GM12864 (cell line): ENCODE results near the gene DCLK3.

Experiments used
- DNase-seq: peaks from one replicate; pipeline ENCODE4 v3.0.0-alpha.2; 2011; ENCODE audit warnings: low read depth
- H3K4me3 ChIP-seq: 2 replicates; pipeline ENCODE4 v1.5.1; 2011; ENCODE audit warnings: mild to moderate bottlenecking, low read depth, low read length, control low read depth
- CTCF ChIP-seq: IDR thresholded peaks from 2 replicates; pipeline ENCODE4 v1.5.1; 2011; ENCODE audit warnings: low read depth, mild to moderate bottlenecking, moderate library complexity, low read length, control low read depth, inconsistent platforms; ENCODE audit errors: missing control alignments

DCLK3 gene

GRCh38 chr3:36800533-36801116 is 36.3 kb upstream of the DCLK3 start:
- H3K4me3 ChIP-seq = no peak overlapping the region
- TF ChIP-seq CTCF = no peak
- no peak for DNase-seq

DNA sequence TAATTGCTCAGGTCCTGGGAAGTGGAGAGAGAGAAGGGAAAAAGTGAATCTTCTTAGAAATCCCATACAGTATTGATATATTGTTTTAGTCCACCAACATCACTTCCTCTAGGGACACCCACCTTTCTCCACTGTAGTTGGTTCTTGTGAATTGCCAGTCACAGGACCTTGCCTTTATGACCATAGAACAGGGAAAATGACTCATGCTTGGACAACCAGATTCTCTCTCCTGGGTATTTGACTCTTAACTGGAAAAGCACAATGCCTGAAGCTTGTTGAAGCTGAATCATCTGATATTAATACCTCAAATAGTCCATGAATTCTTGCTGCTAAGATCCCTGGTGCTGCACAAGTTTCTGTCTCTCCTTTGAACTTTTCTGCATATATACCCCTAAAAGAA is 32.5 kb upstream of the DCLK3 start:
- TF ChIP-seq CTCF = no peak
- no peak for DNase-seq
- no peak overlapping the region for H3K4me3 ChIP-seq

GRCh38 chr3:36796161-36796560 is 31.8 kb upstream of the DCLK3 start:
- no peak overlapping the region for H3K4me3 ChIP-seq
- TF ChIP-seq CTCF = no peak

DNA sequence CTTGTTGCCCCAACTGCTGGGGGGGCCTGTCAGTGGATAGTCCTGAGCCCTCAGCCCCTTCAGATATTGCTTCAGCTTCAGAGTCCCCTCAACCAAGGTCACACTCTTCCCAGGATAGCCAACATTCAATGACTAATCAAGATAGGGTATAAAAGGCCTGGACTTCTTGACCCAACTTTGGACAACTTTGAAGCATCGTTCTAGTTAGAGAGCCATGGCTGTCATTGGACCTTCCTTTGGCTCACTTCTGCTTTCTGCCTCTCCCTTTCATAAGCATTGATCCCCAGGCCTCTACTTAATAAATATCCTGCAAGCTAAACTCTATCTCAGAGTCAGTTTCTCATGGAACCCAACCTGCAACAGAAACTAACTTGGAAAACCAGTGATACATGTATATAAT is 31.3 kb upstream of the DCLK3 start:
- no peak for DNase-seq
- no peak for TF ChIP-seq CTCF

More at GRCh38 chr3:36796161-36796560, 31.8 kb upstream of the DCLK3 start:
- no peak for DNase-seq

DNA sequence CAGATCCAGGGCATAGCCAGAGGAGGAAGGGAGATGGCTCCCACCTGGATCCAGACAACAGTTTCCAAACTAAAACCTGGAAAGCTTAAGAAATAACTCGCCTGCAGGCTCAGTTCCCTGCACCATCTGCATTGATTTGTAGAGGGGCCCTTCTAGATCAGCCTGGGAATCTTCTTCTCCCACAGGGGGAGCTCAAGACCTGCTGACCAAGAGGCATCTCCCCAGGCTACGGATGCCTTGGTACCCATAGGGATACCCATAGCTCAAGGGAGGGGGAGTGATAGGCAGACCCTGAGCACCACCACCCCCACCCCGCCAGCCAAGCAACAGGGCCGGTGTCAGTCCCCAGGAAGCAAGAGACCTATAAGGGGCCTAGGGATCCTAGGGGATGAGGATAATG is 28.0 kb upstream of the DCLK3 start:
- TF ChIP-seq CTCF = peak; percentile 57
- no peak overlapping the region for H3K4me3 ChIP-seq
- no peak for DNase-seq

More for the DNA sequence above, 31.3 kb upstream of the DCLK3 start:
- no peak overlapping the region for H3K4me3 ChIP-seq

GRCh38 chr3:36790765-36791164 is 26.4 kb upstream of the DCLK3 start:
- TF ChIP-seq CTCF = no peak
- H3K4me3 ChIP-seq = no peak overlapping the region
- DNase-seq = no peak
